Measurements from ENCODE around the gene CACNB3.

The CACNB3 gene

DNA sequence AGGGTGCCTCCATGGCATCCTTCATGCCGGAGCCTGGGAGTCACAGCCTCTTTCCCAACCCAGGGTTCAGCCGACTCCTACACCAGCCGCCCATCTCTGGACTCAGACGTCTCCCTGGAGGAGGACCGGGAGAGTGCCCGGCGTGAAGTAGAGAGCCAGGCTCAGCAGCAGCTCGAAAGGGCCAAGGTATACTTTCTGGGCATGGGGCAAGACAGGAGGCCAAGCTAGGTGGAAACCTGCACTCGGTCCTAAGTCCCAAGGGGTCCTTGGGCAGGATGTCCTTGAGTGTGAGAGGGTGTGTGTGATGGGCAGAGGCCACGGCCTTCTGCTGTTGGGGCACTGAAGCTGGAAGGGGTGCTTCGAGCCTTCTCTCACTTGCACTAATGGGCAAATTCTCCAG lies 5.0 kb downstream of the CACNB3 start:
- H3K36me3 ChIP-seq (ENCODE audit: control insufficient read depth, insufficient read depth, low read length, severe bottlenecking) = peaks cover 39% of the 10 kb centered on the region
- DNase-seq (ENCODE audit: low read depth) = no peak
- no peaks in the 10 kb centered on the region for H3K9me3 ChIP-seq (ENCODE audit: control insufficient read depth, low read length)
- H3K4me1 ChIP-seq (ENCODE audit: control insufficient read depth, insufficient read depth, low read length) = no peaks in the 10 kb centered on the region
- H3K4me3 ChIP-seq (ENCODE audit: low read length) = no peak overlapping the region
- H3K27me3 ChIP-seq (replicated peaks; ENCODE audit: control insufficient read depth, insufficient read depth, low read length) = no peaks in the 10 kb centered on the region
- H3K9ac ChIP-seq (ENCODE audit: low read length) = no peak overlapping the region

DNA sequence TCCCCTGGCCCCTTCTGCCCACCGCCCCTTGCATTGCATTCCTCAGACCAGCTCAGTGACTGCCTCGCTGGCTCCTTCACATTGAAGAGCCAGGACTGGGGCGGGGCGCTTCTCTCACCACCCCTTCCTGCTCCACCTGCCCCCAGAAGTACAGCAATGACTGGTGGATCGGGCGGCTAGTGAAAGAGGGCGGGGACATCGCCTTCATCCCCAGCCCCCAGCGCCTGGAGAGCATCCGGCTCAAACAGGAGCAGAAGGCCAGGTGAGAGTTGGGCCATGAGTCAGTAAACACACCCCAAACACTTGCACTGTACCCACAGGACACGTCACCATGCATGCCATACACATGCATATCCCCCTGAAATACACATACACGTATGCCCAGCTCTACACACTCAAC lies 5.8 kb downstream of the CACNB3 start:
- peaks cover 44% of the 10 kb centered on the region for H3K36me3 ChIP-seq (ENCODE audit: control insufficient read depth, insufficient read depth, low read length, severe bottlenecking)
- H3K9me3 ChIP-seq (ENCODE audit: control insufficient read depth, low read length) = no peaks in the 10 kb centered on the region
- H3K27me3 ChIP-seq (replicated peaks; ENCODE audit: control insufficient read depth, insufficient read depth, low read length) = no peaks in the 10 kb centered on the region
- no peak for DNase-seq (ENCODE audit: low read depth)
- no peaks in the 10 kb centered on the region for H3K4me1 ChIP-seq (ENCODE audit: control insufficient read depth, insufficient read depth, low read length)
- H3K9ac ChIP-seq (ENCODE audit: low read length) = no peak overlapping the region
- H3K4me3 ChIP-seq (ENCODE audit: low read length) = no peak overlapping the region

DNA sequence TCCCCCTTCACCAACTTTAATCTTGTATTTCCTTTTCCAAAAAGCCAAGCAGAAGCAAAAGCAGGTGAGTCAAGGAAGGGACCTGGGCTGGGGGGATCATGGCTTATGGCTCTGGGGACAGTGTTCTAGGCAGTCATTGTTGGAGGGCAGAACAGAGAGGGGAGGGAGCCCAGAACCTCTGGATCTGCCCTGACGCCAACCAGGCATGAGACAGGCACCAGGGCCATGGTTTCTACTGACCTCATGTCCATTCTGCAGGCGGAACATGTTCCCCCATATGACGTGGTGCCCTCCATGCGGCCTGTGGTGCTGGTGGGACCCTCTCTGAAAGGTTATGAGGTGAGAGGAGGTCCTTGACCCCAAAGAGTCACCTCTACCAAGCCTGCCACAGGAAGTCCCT lies 6.6 kb downstream of the CACNB3 start:
- no peaks in the 10 kb centered on the region for H3K4me1 ChIP-seq (ENCODE audit: control insufficient read depth, insufficient read depth, low read length)
- peaks cover 52% of the 10 kb centered on the region for H3K36me3 ChIP-seq (ENCODE audit: control insufficient read depth, insufficient read depth, low read length, severe bottlenecking)
- no peak overlapping the region for H3K4me3 ChIP-seq (ENCODE audit: low read length)
- no peak for DNase-seq (ENCODE audit: low read depth)
- H3K9ac ChIP-seq (ENCODE audit: low read length) = no peak overlapping the region
- H3K27me3 ChIP-seq (replicated peaks; ENCODE audit: control insufficient read depth, insufficient read depth, low read length) = no peaks in the 10 kb centered on the region
- H3K9me3 ChIP-seq (ENCODE audit: control insufficient read depth, low read length) = no peaks in the 10 kb centered on the region

DNA sequence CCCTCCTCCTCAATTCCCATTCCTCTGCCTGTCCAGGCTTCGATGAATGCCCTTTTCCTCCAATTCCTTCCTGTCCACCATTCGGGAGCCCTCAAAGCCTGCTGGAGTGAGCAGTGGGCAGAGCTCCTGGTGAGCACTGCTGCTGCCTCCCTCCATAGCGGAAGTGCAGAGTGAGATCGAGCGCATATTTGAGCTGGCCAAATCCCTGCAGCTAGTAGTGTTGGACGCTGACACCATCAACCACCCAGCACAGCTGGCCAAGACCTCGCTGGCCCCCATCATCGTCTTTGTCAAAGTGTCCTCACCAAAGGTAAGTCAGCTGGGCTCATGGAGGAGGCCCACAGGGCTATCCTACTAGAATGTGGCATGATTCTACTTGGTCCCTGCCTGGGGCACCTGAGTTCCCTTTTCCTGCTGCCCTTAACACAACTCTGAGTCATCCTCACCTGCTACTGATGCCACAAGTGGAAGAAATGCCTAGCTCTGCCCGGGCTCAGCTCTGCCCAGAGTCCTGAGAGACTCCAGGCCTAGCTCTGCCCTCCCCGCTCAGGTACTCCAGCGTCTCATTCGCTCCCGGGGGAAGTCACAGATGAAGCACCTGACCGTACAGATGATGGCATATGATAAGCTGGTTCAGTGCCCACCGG lies 8.0 kb downstream of the CACNB3 start:
- no peak overlapping the region for H3K4me3 ChIP-seq (ENCODE audit: low read length)
- DNase-seq (ENCODE audit: low read depth) = no peak

DNA sequence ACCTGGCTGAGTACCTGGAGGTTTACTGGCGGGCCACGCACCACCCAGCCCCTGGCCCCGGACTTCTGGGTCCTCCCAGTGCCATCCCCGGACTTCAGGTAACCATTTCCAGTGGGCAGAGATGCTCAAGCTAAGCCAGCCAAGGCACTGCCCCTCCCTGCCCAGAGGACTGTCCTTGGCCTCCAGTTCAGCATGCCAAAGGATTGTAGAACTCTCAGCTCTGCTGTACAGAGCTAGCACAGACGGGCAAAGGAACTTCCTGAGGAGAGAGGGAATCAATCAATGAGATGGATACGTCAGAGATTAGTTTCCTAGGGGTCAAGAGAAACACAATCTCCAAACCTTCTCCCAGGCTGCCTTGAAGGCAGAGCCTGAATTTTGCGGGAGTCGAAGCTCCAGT lies 8.7 kb downstream of the CACNB3 start:
- no peaks in the 10 kb centered on the region for H3K27me3 ChIP-seq (replicated peaks; ENCODE audit: control insufficient read depth, insufficient read depth, low read length)
- DNase-seq (ENCODE audit: low read depth) = no peak
- peaks cover 73% of the 10 kb centered on the region for H3K36me3 ChIP-seq (ENCODE audit: control insufficient read depth, insufficient read depth, low read length, severe bottlenecking)
- H3K9ac ChIP-seq (ENCODE audit: low read length) = no peak overlapping the region
- no peaks in the 10 kb centered on the region for H3K9me3 ChIP-seq (ENCODE audit: control insufficient read depth, low read length)
- H3K4me3 ChIP-seq (ENCODE audit: low read length) = no peak overlapping the region
- H3K4me1 ChIP-seq (ENCODE audit: control insufficient read depth, insufficient read depth, low read length) = no peaks in the 10 kb centered on the region

More for the DNA sequence above, 8.0 kb downstream of the CACNB3 start:
- Histone ChIP-seq H3K4me1 (ENCODE audit: control insufficient read depth, insufficient read depth, low read length) (no peaks in the 10 kb centered on the region), H3K9me3 (ENCODE audit: control insufficient read depth, low read length) (no peaks in the 10 kb centered on the region), H3K36me3 (ENCODE audit: control insufficient read depth, insufficient read depth, low read length, severe bottlenecking) (peaks cover 66% of the 10 kb centered on the region), H3K9ac (ENCODE audit: low read length) (no peak overlapping the region), H3K27me3 (replicated peaks; ENCODE audit: control insufficient read depth, insufficient read depth, low read length) (no peaks in the 10 kb centered on the region)

DNA sequence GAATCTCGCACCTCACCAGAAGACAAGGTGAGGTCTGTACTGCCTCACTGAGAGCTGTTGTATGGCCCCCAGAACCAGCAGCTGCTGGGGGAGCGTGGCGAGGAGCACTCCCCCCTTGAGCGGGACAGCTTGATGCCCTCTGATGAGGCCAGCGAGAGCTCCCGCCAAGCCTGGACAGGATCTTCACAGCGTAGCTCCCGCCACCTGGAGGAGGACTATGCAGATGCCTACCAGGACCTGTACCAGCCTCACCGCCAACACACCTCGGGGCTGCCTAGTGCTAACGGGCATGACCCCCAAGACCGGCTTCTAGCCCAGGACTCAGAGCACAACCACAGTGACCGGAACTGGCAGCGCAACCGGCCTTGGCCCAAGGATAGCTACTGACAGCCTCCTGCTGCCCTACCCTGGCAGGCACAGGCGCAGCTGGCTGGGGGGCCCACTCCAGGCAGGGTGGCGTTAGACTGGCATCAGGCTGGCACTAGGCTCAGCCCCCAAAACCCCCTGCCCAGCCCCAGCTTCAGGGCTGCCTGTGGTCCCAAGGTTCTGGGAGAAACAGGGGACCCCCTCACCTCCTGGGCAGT lies 9.3 kb downstream of the CACNB3 start:
- Histone ChIP-seq H3K9me3 (ENCODE audit: control insufficient read depth, low read length) (no peaks in the 10 kb centered on the region), H3K27me3 (replicated peaks; ENCODE audit: control insufficient read depth, insufficient read depth, low read length) (no peaks in the 10 kb centered on the region), H3K9ac (ENCODE audit: low read length) (no peak overlapping the region), H3K36me3 (ENCODE audit: control insufficient read depth, insufficient read depth, low read length, severe bottlenecking) (peaks cover 79% of the 10 kb centered on the region), H3K4me3 (ENCODE audit: low read length) (no peak overlapping the region), H3K4me1 (ENCODE audit: control insufficient read depth, insufficient read depth, low read length) (no peaks in the 10 kb centered on the region)
- DNase-seq (ENCODE audit: low read depth) = no peak

DNA sequence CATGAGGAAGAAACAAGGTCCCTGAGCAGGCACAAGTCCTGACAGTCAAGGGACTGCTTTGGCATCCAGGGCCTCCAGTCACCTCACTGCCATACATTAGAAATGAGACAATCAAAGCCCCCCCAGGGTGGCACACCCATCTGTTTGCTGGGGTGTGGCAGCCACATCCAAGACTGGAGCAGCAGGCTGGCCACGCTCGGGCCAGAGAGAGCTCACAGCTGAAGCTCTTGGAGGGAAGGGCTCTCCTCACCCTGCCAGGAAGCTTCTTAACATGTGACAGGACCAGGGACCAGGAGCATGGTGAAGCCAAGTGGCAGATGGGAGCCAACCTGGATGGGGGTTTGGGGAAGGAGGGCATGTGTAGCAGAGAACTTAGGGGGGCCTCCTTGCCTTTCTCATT lies 10.0 kb downstream of the CACNB3 start:
- no peak for DNase-seq (ENCODE audit: low read depth)
- Histone ChIP-seq H3K27me3 (replicated peaks; ENCODE audit: control insufficient read depth, insufficient read depth, low read length) (no peaks in the 10 kb centered on the region), H3K4me3 (ENCODE audit: low read length) (no peak overlapping the region), H3K4me1 (ENCODE audit: control insufficient read depth, insufficient read depth, low read length) (no peaks in the 10 kb centered on the region), H3K9ac (ENCODE audit: low read length) (no peak overlapping the region), H3K36me3 (ENCODE audit: control insufficient read depth, insufficient read depth, low read length, severe bottlenecking) (peaks cover 85% of the 10 kb centered on the region), H3K9me3 (ENCODE audit: control insufficient read depth, low read length) (no peaks in the 10 kb centered on the region)

DNA sequence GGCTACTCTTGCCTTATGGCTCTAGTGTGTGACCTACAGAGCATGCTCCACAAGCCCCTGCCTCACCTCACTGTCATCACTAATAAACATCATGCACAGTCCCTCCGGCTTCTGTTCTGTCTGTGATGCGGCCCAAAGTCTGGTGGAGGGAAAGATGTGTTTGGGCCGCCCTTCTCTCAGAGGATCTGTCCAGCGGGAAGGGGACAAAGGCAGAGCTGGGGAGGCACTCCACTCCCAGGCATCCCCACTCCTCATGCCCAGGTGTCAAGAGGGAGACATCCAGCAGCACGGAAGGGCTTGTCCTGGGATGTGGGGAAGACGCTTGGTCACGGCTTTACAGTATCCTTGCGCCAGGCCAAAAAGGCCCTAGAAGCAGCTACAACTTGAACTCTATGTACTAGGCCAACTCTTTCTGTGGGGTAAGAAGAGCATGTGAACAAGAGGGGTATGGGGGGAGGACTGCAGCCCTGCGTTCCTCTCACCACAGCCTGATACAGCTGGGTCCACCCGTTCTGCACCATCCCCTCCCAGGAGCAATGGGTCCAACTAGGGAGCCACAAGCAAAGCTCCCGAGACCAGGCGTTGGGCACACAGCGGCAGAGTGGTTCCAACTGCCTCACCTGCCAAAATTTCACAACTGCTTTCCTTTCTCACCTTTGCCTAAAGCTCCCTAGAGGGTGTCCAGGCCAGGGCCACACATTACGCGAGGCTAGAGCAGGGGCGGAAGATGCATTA lies 10.7 kb downstream of the CACNB3 start:
- peaks cover 85% of the 10 kb centered on the region for H3K36me3 ChIP-seq (ENCODE audit: control insufficient read depth, insufficient read depth, low read length, severe bottlenecking)
- DNase-seq (ENCODE audit: low read depth) = no peak
- H3K4me3 ChIP-seq (ENCODE audit: low read length) = no peak overlapping the region
- no peak overlapping the region for H3K9ac ChIP-seq (ENCODE audit: low read length)
- no peaks in the 10 kb centered on the region for H3K9me3 ChIP-seq (ENCODE audit: control insufficient read depth, low read length)
- H3K27me3 ChIP-seq (replicated peaks; ENCODE audit: control insufficient read depth, insufficient read depth, low read length) = no peaks in the 10 kb centered on the region
- H3K4me1 ChIP-seq (ENCODE audit: control insufficient read depth, insufficient read depth, low read length) = no peaks in the 10 kb centered on the region

DNA sequence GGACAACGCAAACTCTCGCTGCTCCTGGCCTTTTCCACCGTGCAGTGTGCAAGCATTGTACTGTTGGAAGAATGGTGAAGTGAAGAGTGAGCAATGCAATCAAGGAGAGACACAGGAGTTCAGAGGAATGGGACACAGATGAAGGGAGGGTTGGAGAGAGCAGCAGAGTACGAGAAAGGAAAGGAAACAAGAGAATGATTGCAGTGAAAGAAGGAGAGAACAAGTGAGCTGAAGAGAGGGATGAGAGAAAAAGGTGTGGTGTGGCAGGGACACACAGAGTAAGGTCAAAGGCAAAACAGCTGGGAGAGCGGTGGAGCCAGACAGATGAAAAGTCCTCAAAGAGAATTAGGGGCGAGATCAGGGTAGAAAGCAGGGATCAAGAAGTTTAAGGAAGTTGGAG lies 13.0 kb downstream of the CACNB3 start:
- Histone ChIP-seq H3K4me1 (ENCODE audit: control insufficient read depth, insufficient read depth, low read length) (no peaks in the 10 kb centered on the region), H3K36me3 (ENCODE audit: control insufficient read depth, insufficient read depth, low read length, severe bottlenecking) (peaks cover 90% of the 10 kb centered on the region), H3K9ac (ENCODE audit: low read length) (no peak overlapping the region), H3K4me3 (ENCODE audit: low read length) (no peak overlapping the region), H3K27me3 (replicated peaks; ENCODE audit: control insufficient read depth, insufficient read depth, low read length) (no peaks in the 10 kb centered on the region), H3K9me3 (ENCODE audit: control insufficient read depth, low read length) (no peaks in the 10 kb centered on the region)
- DNase-seq (ENCODE audit: low read depth) = no peak

DNA sequence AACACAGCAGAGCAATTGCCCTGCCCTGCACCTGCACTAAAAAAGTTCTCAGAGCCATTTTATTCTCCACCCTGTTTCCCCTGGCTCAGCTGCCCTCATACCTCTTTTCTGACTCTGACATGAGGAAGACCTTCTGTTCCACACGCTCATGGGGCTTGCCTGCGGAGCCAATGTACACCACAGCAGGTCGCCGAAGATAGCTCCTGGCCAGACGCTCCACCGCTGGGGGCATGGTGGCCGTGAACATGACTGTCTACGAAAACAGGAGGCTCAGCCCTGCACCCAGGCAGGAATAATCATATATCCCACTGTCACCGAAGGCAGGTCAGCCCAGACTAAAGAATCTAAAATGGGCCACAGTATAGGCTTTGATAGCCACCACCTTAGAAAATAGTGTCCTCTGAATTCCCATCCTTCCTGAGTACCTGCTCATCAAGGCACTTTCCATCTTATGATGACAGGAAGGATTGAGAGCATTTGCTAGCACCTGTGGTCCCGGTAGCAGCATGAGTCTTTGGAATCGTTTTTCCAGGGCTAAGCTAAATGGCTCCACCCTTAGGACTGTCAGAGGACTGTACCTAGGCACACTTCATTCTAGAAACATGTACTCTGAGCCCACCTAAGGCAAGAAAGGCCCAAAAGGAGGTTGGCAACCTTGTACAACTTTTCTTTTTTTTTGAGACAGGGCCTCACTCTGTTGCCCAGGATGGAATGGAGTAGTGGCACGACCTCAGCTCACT lies 14.2 kb downstream of the CACNB3 start:
- DNase-seq (ENCODE audit: low read depth) = no peak
- H3K4me1 ChIP-seq (ENCODE audit: control insufficient read depth, insufficient read depth, low read length) = no peaks in the 10 kb centered on the region
- peaks cover 90% of the 10 kb centered on the region for H3K36me3 ChIP-seq (ENCODE audit: control insufficient read depth, insufficient read depth, low read length, severe bottlenecking)
- H3K4me3 ChIP-seq (ENCODE audit: low read length) = no peak overlapping the region
- no peaks in the 10 kb centered on the region for H3K9me3 ChIP-seq (ENCODE audit: control insufficient read depth, low read length)
- H3K9ac ChIP-seq (ENCODE audit: low read length) = no peak overlapping the region
- H3K27me3 ChIP-seq (replicated peaks; ENCODE audit: control insufficient read depth, insufficient read depth, low read length) = no peaks in the 10 kb centered on the region

DNA sequence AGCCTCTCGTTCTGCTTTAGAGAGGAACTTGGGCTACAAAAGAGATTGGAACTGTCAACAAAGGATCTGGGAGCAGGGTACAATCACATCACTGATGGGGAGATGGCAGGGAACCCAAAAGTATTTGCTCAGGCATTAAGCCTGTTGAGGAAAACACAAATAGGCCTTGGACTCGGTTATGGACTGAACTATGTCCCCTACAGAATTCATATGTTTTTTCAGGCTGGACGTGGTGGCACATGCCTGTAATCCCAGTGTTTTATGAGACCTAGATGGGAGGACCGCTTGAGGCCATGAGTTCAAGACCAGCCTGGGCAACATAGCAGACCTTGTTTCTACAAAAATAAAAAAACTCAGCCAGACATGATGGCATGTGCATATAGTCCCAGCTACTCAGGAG lies 19.8 kb downstream of the CACNB3 start:
- H3K9me3 ChIP-seq (ENCODE audit: control insufficient read depth, low read length) = no peaks in the 10 kb centered on the region
- H3K4me1 ChIP-seq (ENCODE audit: control insufficient read depth, insufficient read depth, low read length) = no peaks in the 10 kb centered on the region
- no peak overlapping the region for H3K4me3 ChIP-seq (ENCODE audit: low read length)
- DNase-seq (ENCODE audit: low read depth) = no peak
- H3K36me3 ChIP-seq (ENCODE audit: control insufficient read depth, insufficient read depth, low read length, severe bottlenecking) = peaks cover 76% of the 10 kb centered on the region
- no peaks in the 10 kb centered on the region for H3K27me3 ChIP-seq (replicated peaks; ENCODE audit: control insufficient read depth, insufficient read depth, low read length)
- H3K9ac ChIP-seq (ENCODE audit: low read length) = no peak overlapping the region

All from adipocyte (in vitro differentiated cells).